Fibroblast of lung (primary cell): ENCODE data around the gene ZC3H13.

Experiments
- EZH2 ChIP-seq: IDR thresholded peaks from 2 replicates; pipeline ENCODE4 v1.5.1; 2012; ENCODE audit warnings: low read length, control low read depth, mild to moderate bottlenecking; ENCODE audit errors: missing control alignments
- TF ChIP-seq, protein P1 (sequence below), 2 donors: IDR thresholded peaks in 1 of 2; conservative IDR thresholded peaks in 1 of 2; 1 replicate in 1 of 2; 2 replicates in 1 of 2; pipeline ENCODE4 v1.5.1; 2011 to 2012; ENCODE audit warnings: low read length in 2 of 2, control low read depth in 1 of 2, inconsistent platforms in 1 of 2, low read depth in 1 of 2, mild to moderate bottlenecking in 1 of 2

- TF ChIP-seq, protein P1, sequence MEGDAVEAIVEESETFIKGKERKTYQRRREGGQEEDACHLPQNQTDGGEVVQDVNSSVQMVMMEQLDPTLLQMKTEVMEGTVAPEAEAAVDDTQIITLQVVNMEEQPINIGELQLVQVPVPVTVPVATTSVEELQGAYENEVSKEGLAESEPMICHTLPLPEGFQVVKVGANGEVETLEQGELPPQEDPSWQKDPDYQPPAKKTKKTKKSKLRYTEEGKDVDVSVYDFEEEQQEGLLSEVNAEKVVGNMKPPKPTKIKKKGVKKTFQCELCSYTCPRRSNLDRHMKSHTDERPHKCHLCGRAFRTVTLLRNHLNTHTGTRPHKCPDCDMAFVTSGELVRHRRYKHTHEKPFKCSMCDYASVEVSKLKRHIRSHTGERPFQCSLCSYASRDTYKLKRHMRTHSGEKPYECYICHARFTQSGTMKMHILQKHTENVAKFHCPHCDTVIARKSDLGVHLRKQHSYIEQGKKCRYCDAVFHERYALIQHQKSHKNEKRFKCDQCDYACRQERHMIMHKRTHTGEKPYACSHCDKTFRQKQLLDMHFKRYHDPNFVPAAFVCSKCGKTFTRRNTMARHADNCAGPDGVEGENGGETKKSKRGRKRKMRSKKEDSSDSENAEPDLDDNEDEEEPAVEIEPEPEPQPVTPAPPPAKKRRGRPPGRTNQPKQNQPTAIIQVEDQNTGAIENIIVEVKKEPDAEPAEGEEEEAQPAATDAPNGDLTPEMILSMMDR (conservative IDR thresholded peaks at IDR 0.05 in 1 of 2, IDR thresholded peaks at IDR 0.05 in 1 of 2; ENCODE audit: low read depth in 1 of 2, low read length in 2 of 2): no peak
- no peak for TF ChIP-seq EZH2
Measured at GRCh38 chr13:45917019-45917418, 135.5 kb downstream of the ZC3H13 start.
